ENCODE data around the gene TRIO. TPM values are rescaled to one million over a fixed set of nuclear protein-coding genes. Genes with fewer than 3 reads are reported as not detected.

TRIO gene
- total and polyA plus RNA-seq, 11 donors: 35.2 to 99.1 (median 58.4) TPM

DNA sequence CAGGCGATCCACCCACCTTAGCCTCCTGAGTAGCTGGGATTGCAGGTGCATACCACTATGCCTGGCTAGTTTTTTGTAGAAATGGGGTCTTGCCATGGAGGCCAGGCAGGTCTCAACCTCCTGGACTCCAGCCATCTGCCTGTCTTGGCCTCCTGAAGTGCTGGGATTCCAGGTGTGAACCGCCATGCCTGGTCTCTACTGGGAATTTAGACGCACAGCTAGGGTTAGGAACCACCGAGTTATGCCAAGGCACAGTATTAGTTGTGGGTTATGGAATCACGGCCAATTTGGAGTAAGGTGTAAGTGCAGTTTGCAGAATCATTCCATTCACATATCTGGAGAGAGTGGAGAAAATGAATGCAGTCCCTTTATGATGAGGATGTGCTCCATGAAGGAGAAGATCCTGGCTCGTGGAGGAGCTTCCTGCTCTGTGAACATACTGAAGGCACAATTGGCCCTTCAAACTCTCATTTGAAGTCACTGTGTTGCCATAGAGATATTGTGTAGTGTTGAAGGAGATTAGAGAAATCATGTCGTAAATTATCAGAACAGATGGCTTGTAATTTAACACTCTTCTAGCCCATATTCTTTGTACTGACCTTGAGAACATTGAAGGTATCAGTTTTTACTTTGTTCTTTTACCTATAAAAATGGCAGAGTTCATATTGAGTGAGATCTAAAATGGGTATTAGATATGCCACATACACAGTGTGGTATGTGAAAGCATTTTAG, 18.8 kb downstream of the TRIO start:
- ATAC-seq (no peak), DNase-seq (no peak)
- peaks cover 0 to 9% (median 0%) of the 10 kb centered on the region in 12 donors for H3K9me3 ChIP-seq
- no peak for TF ChIP-seq POLR2A (IDR thresholded peaks at IDR 0.05)
- TF ChIP-seq, protein P1, sequence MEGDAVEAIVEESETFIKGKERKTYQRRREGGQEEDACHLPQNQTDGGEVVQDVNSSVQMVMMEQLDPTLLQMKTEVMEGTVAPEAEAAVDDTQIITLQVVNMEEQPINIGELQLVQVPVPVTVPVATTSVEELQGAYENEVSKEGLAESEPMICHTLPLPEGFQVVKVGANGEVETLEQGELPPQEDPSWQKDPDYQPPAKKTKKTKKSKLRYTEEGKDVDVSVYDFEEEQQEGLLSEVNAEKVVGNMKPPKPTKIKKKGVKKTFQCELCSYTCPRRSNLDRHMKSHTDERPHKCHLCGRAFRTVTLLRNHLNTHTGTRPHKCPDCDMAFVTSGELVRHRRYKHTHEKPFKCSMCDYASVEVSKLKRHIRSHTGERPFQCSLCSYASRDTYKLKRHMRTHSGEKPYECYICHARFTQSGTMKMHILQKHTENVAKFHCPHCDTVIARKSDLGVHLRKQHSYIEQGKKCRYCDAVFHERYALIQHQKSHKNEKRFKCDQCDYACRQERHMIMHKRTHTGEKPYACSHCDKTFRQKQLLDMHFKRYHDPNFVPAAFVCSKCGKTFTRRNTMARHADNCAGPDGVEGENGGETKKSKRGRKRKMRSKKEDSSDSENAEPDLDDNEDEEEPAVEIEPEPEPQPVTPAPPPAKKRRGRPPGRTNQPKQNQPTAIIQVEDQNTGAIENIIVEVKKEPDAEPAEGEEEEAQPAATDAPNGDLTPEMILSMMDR (IDR thresholded peaks at IDR 0.05): no peak
- no peak overlapping the region for H3K27ac ChIP-seq
- no peaks in the 10 kb centered on the region for H3K27me3 ChIP-seq
- WGBS, 4 donors: 70 to 80% (median 76%) methylated on average over 7 of the region's 7 CpGs
- H3K36me3 ChIP-seq: no peaks in the 10 kb centered on the region
- H3K4me1 ChIP-seq: peaks cover 0 to 56% (median 31%) of the 10 kb centered on the region in 12 donors
- no peak overlapping the region for H3K4me3 ChIP-seq
- intact Hi-C loops (cut with DNase I): no loop called here

DNA sequence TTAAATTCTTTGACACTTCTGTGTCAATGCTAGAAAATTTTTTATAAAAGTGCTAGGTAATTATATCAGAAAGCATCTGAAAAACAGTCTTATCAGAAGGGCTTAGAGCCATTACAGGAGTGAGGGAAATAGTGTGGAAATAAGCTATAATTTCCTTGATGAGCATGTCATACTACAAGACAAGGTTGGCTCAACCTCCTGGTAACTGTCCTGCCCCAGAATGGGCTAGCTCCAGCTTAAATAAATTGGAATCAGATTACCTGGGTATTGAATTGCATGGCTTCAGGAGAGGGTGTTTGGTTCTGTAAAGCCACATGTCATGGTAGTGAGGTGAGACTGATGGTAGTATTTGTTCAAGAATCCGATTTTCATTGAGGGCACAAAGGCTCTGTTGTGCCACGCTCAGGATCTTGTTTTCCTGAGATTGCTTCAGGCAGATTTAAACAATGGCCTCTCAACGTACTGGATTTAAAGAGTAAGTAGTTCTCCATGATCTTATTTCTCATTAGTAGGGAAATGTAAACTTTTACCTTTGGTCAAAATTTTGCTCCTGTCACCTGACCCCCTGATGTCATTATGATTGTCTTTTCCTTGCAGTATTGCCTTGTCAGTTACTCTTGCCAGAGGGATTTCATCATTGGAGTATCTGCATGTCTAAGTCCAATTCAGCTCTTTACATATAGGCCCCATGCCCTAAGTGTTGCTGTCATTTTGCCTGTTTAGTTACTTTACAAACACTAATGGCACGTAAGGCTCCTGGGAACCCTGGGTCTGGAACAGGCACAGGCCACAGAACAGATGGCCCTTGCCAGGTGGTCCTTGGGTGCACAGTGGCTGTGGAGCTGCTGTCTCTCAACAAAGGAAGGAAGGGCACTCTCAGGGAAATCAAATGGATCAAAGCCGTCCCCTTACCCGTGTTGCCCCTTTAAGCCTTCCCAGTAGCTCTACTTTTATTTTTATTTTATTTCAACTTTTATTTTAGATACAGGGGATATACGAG, 21.3 kb downstream of the TRIO start:
- Histone ChIP-seq H3K27me3 (no peaks in the 10 kb centered on the region), H3K4me3 (no peak overlapping the region), H3K4me1 (peaks cover 5 to 74% (median 46%) of the 10 kb centered on the region in 12 donors), H3K9me3 (peaks cover 0 to 9% (median 0%) of the 10 kb centered on the region in 12 donors), H3K27ac (peak overlapping the region in 1 of 12 donors; percentile 49), H3K36me3 (no peaks in the 10 kb centered on the region)
- TF ChIP-seq, protein P1 (IDR thresholded peaks at IDR 0.05): no peak
- TF ChIP-seq POLR2A (IDR thresholded peaks at IDR 0.05): no peak
- 86 to 97% (median 91%) methylated on average over 7 of the region's 7 CpGs for WGBS, 4 donors
- DNase-seq (no peak), ATAC-seq (no peak)
- intact Hi-C loops (cut with DNase I): no loop called here

DNA sequence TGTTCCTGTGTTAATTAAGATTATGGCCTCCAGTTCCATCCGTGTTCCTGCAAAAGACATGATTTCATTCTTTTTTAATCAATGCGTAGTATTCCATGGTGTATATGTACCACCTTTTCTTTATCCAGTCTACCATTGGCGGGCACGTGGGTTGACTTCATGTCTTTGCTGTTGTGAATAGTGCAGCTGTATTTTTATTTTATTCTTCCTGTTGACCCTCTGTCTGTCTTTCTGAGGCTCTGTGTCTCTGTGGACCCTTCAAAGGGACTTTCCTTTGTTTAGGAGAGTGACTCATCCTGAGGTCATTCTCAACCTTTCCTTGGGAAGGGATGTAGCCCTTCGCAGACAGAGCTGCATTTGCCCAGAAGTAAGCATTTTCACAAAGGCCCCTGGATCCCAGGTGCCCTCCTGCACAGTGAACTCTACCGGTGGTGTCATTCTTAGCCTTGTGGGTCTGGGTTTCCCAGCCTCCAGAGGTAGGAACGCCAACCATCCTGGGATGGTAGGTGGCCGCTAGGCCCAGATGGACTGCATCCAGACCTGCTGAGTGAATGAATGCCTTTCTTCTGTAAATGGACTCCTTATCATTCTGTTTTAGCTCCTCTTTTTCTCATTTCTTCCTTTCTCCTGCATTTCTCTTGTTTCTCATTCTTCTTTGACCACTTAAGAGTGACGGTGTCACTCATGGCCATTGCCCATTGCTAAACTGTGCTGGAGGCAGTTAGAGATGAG, 22.4 kb downstream of the TRIO start:
- no peak for DNase-seq
- intact Hi-C loops (cut with DNase I): no loop called here
- 73 to 81% (median 77%) methylated on average over 9 of the region's 9 CpGs for WGBS, 4 donors
- Histone ChIP-seq H3K36me3 (no peaks in the 10 kb centered on the region), H3K27me3 (no peaks in the 10 kb centered on the region), H3K4me1 (peaks cover 5 to 75% (median 42%) of the 10 kb centered on the region in 12 donors), H3K27ac (peak overlapping the region in 1 of 12 donors; percentile 49), H3K9me3 (peaks cover 0 to 9% (median 0%) of the 10 kb centered on the region in 12 donors), H3K4me3 (no peak overlapping the region)
- TF ChIP-seq, protein P1 (IDR thresholded peaks at IDR 0.05): no peak
- TF ChIP-seq POLR2A (IDR thresholded peaks at IDR 0.05): no peak
- peak in 3 of 4 donors; percentile 35 to 73 (median 39) for ATAC-seq
